CD14-positive monocyte (primary cell): ENCODE measurements around the gene C19orf12. TPM values are rescaled to one million over a fixed set of nuclear protein-coding genes. Genes with fewer than 3 reads are reported as not detected.

Experiments
- DNase-seq, 3 donors: peaks; one replicate each; pipeline ENCODE4 v3.0.0-alpha.2; 2011 to 2022
- H2AFZ ChIP-seq: 2 replicates; pipeline ENCODE4 v1.6.0; 2012; ENCODE audit warnings: mild to moderate bottlenecking, low read depth, low read length, inconsistent platforms; ENCODE audit not compliant: insufficient read depth, poor library complexity, severe bottlenecking
- H3K27ac ChIP-seq, 2 donors: 1 replicate in 1 of 2; 2 replicates in 1 of 2; pipeline ENCODE4 v1.5.1; 2012 to 2013; ENCODE audit warnings: low read length in 2 of 2, control low read depth in 1 of 2, inconsistent platforms in 1 of 2, low read depth in 1 of 2, mild to moderate bottlenecking in 1 of 2
- H3K27me3 ChIP-seq, 2 donors: one replicate each; pipeline versions ENCODE4 v1.6.0 to v1.6.1; 2011 to 2013; ENCODE audit warnings: low read length in 2 of 2; ENCODE audit not compliant: control insufficient read depth in 2 of 2, insufficient read depth in 2 of 2
- H3K36me3 ChIP-seq, 2 donors: replicated peaks in 1 of 2; 1 replicate in 1 of 2; 2 replicates in 1 of 2; pipeline versions ENCODE4 v1.5.1 to v1.6.1; 2012 to 2013; ENCODE audit warnings: low read length in 2 of 2, control low read depth in 1 of 2, inconsistent platforms in 1 of 2, mild to moderate bottlenecking in 1 of 2; ENCODE audit not compliant: insufficient read depth in 2 of 2, control insufficient read depth in 1 of 2
- H3K4me1 ChIP-seq, 2 donors: 1 replicate in 1 of 2; 2 replicates in 1 of 2; pipeline versions ENCODE4 v1.5.1 to v1.6.1; 2012 to 2013; ENCODE audit warnings: low read length in 2 of 2, control low read depth in 1 of 2, inconsistent platforms in 1 of 2, mild to moderate bottlenecking in 1 of 2, moderate library complexity in 1 of 2; ENCODE audit not compliant: insufficient read depth in 2 of 2, control insufficient read depth in 1 of 2
- H3K4me2 ChIP-seq: replicated peaks from 2 replicates; pipeline ENCODE3; 2012; ENCODE audit warnings: low read length, moderate library complexity, mild to moderate bottlenecking; ENCODE audit not compliant: poor library complexity, severe bottlenecking; ENCODE audit errors: extremely low read depth
- H3K4me3 ChIP-seq, 3 experiments: fragments of 200-600 bp in 1 of 3; sonication (generic) in 1 of 3; replicated peaks in 1 of 3; 1 replicate in 2 of 3; 2 replicates in 1 of 3; pipeline ENCODE4 v1.5.1; 2011 to 2013; ENCODE audit warnings: low read length in 3 of 3, mild to moderate bottlenecking in 3 of 3, control low read depth in 2 of 3, low read depth in 2 of 3, inconsistent platforms in 1 of 3, moderate library complexity in 1 of 3
- H3K79me2 ChIP-seq: 2 replicates; pipeline ENCODE4 v1.6.0; 2012; ENCODE audit warnings: mild to moderate bottlenecking, control low read depth, inconsistent platforms, low read length, moderate library complexity; ENCODE audit not compliant: insufficient read depth
- H3K9ac ChIP-seq: 2 replicates; pipeline ENCODE4 v1.6.0; 2017; ENCODE audit warnings: low read length, mild to moderate bottlenecking; ENCODE audit not compliant: insufficient read depth, poor library complexity, severe bottlenecking
- H3K9me3 ChIP-seq, 2 donors: replicated peaks in 1 of 2; 1 replicate in 1 of 2; 2 replicates in 1 of 2; pipeline versions ENCODE4 v1.5.1 to v1.6.1; 2012 to 2013; ENCODE audit warnings: low read length in 2 of 2, control low read depth in 1 of 2; ENCODE audit not compliant: control insufficient read depth in 1 of 2, insufficient read depth in 1 of 2
- H4K20me1 ChIP-seq: 2 replicates; pipeline ENCODE4 v1.6.0; 2012; ENCODE audit warnings: mild to moderate bottlenecking, low read length, control low read depth, moderate library complexity; ENCODE audit not compliant: insufficient read depth
- H3K27ac Mint-ChIP-seq, 7 donors: one replicate each; pipeline ENCODE4 v1.8.0; 2020; ENCODE audit warnings: mild to moderate bottlenecking in 7 of 7, mixed read lengths in 7 of 7, moderate library complexity in 6 of 7, inconsistent platforms in 2 of 7
- H3K27me3 Mint-ChIP-seq, 3 donors: one replicate each; pipeline ENCODE4 v1.8.0; 2021 to 2022; ENCODE audit warnings: low read depth in 3 of 3, mild to moderate bottlenecking in 3 of 3, mixed read lengths in 3 of 3, moderate library complexity in 3 of 3, inconsistent platforms in 1 of 3
- H3K36me3 Mint-ChIP-seq, 2 donors: one replicate each; pipeline ENCODE4 v1.8.0; 2020; ENCODE audit warnings: mixed read lengths in 2 of 2, inconsistent platforms in 1 of 2, mild to moderate bottlenecking in 1 of 2
- H3K4me1 Mint-ChIP-seq: one replicate; pipeline ENCODE4 v1.8.0; 2020; ENCODE audit warnings: mild to moderate bottlenecking, mixed read lengths
- H3K4me3 Mint-ChIP-seq, 2 donors: one replicate each; pipeline ENCODE4 v1.8.0; 2020; ENCODE audit warnings: mild to moderate bottlenecking in 2 of 2, mixed read lengths in 2 of 2, moderate library complexity in 1 of 2
- H3K9me3 Mint-ChIP-seq, 7 donors: one replicate each; pipeline ENCODE4 v1.8.0; 2020 to 2022; ENCODE audit warnings: mixed read lengths in 7 of 7, mild to moderate bottlenecking in 6 of 7, moderate library complexity in 6 of 7, inconsistent platforms in 2 of 7
- CTCF ChIP-seq: fragments of 200-600 bp; IDR thresholded peaks from one replicate; pipeline ENCODE4 v1.8.0; 2022; ENCODE audit warnings: antibody characterized with exemption, mild to moderate bottlenecking
- WGBS: methylation state at CpG from one replicate; pipeline ENCODE4 v1.1.5; 2013; ENCODE audit warnings: missing lambda C conversion rate; ENCODE audit not compliant: insufficient coverage; 5-methylcytosine and 5-hydroxymethylcytosine counted together
- intact Hi-C, 2 donors: fragments of 100-400 bp; cut with micrococcal nuclease; formaldehyde crosslinking; loops; one replicate each; pipeline versions ENCODE4 v1.15.0 to v1.15.1; 2023
- polyA plus RNA-seq, 3 donors: library from polyadenylated mRNA; depleted of rRNA in 1 of 3; unstranded in 2 of 3; stranded (reverse) in 1 of 3; fragments of 300-500 nt in 2 of 3; fragments of >200 nt in 1 of 3; fragmentation: Illumina TruSeq in 2 of 3; gene quantifications; 1 replicate in 2 of 3; 2 replicates in 1 of 3; pipeline ENCODE4 v1.2.3, GENCODE V29; 2012 to 2021

C19orf12 gene
- polyA plus RNA-seq, 3 donors = 6.0 to 8.0 (median 6.8) TPM

- H3K9ac ChIP-seq = no peak overlapping the region
- 73% methylated on average over 3 of the region's 7 CpGs for WGBS
- H3K9me3 Mint-ChIP-seq = peaks cover 0 to 2% (median 0%) of the 10 kb centered on the region in 7 donors
- TF ChIP-seq CTCF = no peak
- DNase-seq = no peak
- no peak overlapping the region for H3K4me3 ChIP-seq
- H4K20me1 ChIP-seq = no peaks in the 10 kb centered on the region
- no peak overlapping the region for H2AFZ ChIP-seq
- H3K36me3 Mint-ChIP-seq = no peaks in the 10 kb centered on the region
- H3K79me2 ChIP-seq = no peaks in the 10 kb centered on the region
- peaks cover 38% of the 10 kb centered on the region for H3K4me1 Mint-ChIP-seq
- peaks cover 14 to 16% of the 10 kb centered on the region in 2 donors for H3K4me1 ChIP-seq
- H3K27ac Mint-ChIP-seq = no peak overlapping the region
- no peak overlapping the region for H3K27ac ChIP-seq
- intact Hi-C loops = loop anchor here (5.0 kb wide), 1 partner anchor 56 kb away; no protein-coding TSS in a partner anchor
- H3K27me3 ChIP-seq = peaks cover 0 to 11% of the 10 kb centered on the region in 2 donors
- peaks cover 3 to 24% (median 15%) of the 10 kb centered on the region in 3 donors for H3K27me3 Mint-ChIP-seq
- H3K4me2 ChIP-seq = no peak overlapping the region
- H3K9me3 ChIP-seq = no peaks in the 10 kb centered on the region
- no peaks in the 10 kb centered on the region for H3K36me3 ChIP-seq
- H3K4me3 Mint-ChIP-seq = peak overlapping the region in 1 of 2 donors; percentile 39
Observed at GRCh38 chr19:29667901-29668341, 47.1 kb downstream of the C19orf12 start.

- peaks cover 0 to 11% of the 10 kb centered on the region in 2 donors for H3K27me3 ChIP-seq
- no peak for TF ChIP-seq CTCF
- Mint-ChIP-seq H3K4me1 (peaks cover 34% of the 10 kb centered on the region), H3K36me3 (no peaks in the 10 kb centered on the region), H3K27ac (no peak overlapping the region), H3K4me3 (peak overlapping the region in 1 of 2 donors; percentile 64), H3K9me3 (peaks cover 0 to 2% (median 0%) of the 10 kb centered on the region in 7 donors), H3K27me3 (peaks cover 3 to 24% (median 15%) of the 10 kb centered on the region in 3 donors)
- no peaks in the 10 kb centered on the region for H3K79me2 ChIP-seq
- DNase-seq = no peak
- peaks cover 14 to 16% of the 10 kb centered on the region in 2 donors for H3K4me1 ChIP-seq
- H3K4me2 ChIP-seq = no peak overlapping the region
- intact Hi-C loops = loop anchor here (5.0 kb wide), 1 partner anchor 55 kb away; no protein-coding TSS in a partner anchor
- 95% methylated on average over 7 of the region's 11 CpGs for WGBS
- H4K20me1 ChIP-seq = no peaks in the 10 kb centered on the region
- no peak overlapping the region for H2AFZ ChIP-seq
- H3K9me3 ChIP-seq = no peaks in the 10 kb centered on the region
- no peak overlapping the region for H3K27ac ChIP-seq
- H3K36me3 ChIP-seq = no peaks in the 10 kb centered on the region
- no peak overlapping the region for H3K9ac ChIP-seq
- H3K4me3 ChIP-seq = no peak overlapping the region
Observed at GRCh38 chr19:29667387-29667783, 47.7 kb downstream of the C19orf12 start.
